IPS-20b (cell line): Measurements from ENCODE around the gene APPBP2.
A peak's percentile ranks its signal among the peaks of the same experiment; 100 is the strongest.
"Not testable (repeated sequence)": the region's sequence is repeated elsewhere in the genome, so short reads cannot be mapped to it uniquely, and the experiment has no call there.

Experiments
- H3K27ac ChIP-seq: one replicate; pipeline ENCODE4 v1.5.1; 2013; ENCODE audit warnings: low read length
- H3K27me3 ChIP-seq: 2 replicates; pipeline ENCODE4 v1.6.1; 2013; ENCODE audit warnings: mild to moderate bottlenecking, low read length, inconsistent platforms; ENCODE audit not compliant: insufficient read depth
- H3K36me3 ChIP-seq: 2 replicates; pipeline ENCODE4 v1.6.1; 2013; ENCODE audit warnings: low read depth, mild to moderate bottlenecking, inconsistent platforms, low read length, moderate library complexity; ENCODE audit not compliant: insufficient read depth
- H3K4me1 ChIP-seq: 2 replicates; pipeline ENCODE4 v1.6.1; 2013; ENCODE audit warnings: mild to moderate bottlenecking, control low read depth, inconsistent platforms, low read length, moderate library complexity; ENCODE audit not compliant: insufficient read depth
- H3K4me3 ChIP-seq: 2 replicates; pipeline ENCODE4 v1.5.1; 2013; ENCODE audit warnings: mild to moderate bottlenecking, low read length, inconsistent platforms
- H3K9ac ChIP-seq: 2 replicates; pipeline ENCODE4 v1.6.1; 2013; ENCODE audit warnings: low read depth, mild to moderate bottlenecking, inconsistent platforms, low read length, moderate library complexity
- H3K9me3 ChIP-seq: 2 replicates; pipeline ENCODE4 v1.6.1; 2013; ENCODE audit warnings: mild to moderate bottlenecking, low read depth, low read length, inconsistent platforms; ENCODE audit not compliant: insufficient read depth

The APPBP2 gene

GRCh38 chr17:60428491-60428890 is 97.6 kb downstream of the APPBP2 start:
- H3K9ac ChIP-seq, H3K4me3 ChIP-seq, H3K27me3 ChIP-seq, H3K27ac ChIP-seq, H3K36me3 ChIP-seq, H3K4me1 ChIP-seq: not testable (repeated sequence)
- peaks cover 10% of the 10 kb centered on the region for H3K9me3 ChIP-seq

GRCh38 chr17:60426596-60426995 is 99.4 kb downstream of the APPBP2 start:
- Histone ChIP-seq H3K4me3 (no peak overlapping the region), H3K36me3 (no peaks in the 10 kb centered on the region), H3K9me3 (no peaks in the 10 kb centered on the region), H3K4me1 (no peaks in the 10 kb centered on the region; the same call in 1 of the 2 replicates), H3K9ac (no peak overlapping the region), H3K27me3 (peaks cover 15% of the 10 kb centered on the region), H3K27ac (no peak overlapping the region)

GRCh38 chr17:60425626-60426025 is 100.4 kb downstream of the APPBP2 start:
- H3K4me1 ChIP-seq, result no peaks in the 10 kb centered on the region; the same call in 1 of the 2 replicates
- H3K27me3 ChIP-seq, result peaks cover 15% of the 10 kb centered on the region
- no peak overlapping the region for H3K9ac ChIP-seq
- H3K27ac ChIP-seq, result no peak overlapping the region
- no peak overlapping the region for H3K4me3 ChIP-seq
- H3K9me3 ChIP-seq, result no peaks in the 10 kb centered on the region
- H3K36me3 ChIP-seq, result no peaks in the 10 kb centered on the region

- H3K4me1 ChIP-seq, result no peaks in the 10 kb centered on the region; the same call in 1 of the 2 replicates
- H3K4me3 ChIP-seq, result no peak overlapping the region
- H3K36me3 ChIP-seq, result no peaks in the 10 kb centered on the region
- H3K27me3 ChIP-seq, result peaks cover 15% of the 10 kb centered on the region
- H3K9ac ChIP-seq, result no peak overlapping the region
- no peaks in the 10 kb centered on the region for H3K9me3 ChIP-seq
- no peak overlapping the region for H3K27ac ChIP-seq
Observed at GRCh38 chr17:60423865-60424264, 102.2 kb downstream of the APPBP2 start.

- peaks cover 15% of the 10 kb centered on the region for H3K27me3 ChIP-seq
- H3K27ac ChIP-seq, result no peak within 1 kb of the TSS
- no peaks in the 10 kb centered on the region for H3K9me3 ChIP-seq
- no peaks in the 10 kb centered on the region; the same call in 1 of the 2 replicates for H3K4me1 ChIP-seq
- no peaks in the 10 kb centered on the region for H3K36me3 ChIP-seq
- H3K9ac ChIP-seq, result peak within 1 kb of the TSS; percentile 69
- H3K4me3 ChIP-seq, result peak within 1 kb of the TSS; percentile 71
Observed at GRCh38 chr17:60422162-60422665, 103.8 kb downstream of the APPBP2 start, which contains the start of gene CHCT1. CHCT1 (plus strand) TSS chr17:60422489; CDS start chr17:60422593, 104 bp downstream.

- H3K27me3 ChIP-seq, result peaks cover 15% of the 10 kb centered on the region
- no peaks in the 10 kb centered on the region; the same call in 1 of the 2 replicates for H3K4me1 ChIP-seq
- no peaks in the 10 kb centered on the region for H3K36me3 ChIP-seq
- peak overlapping the region; percentile 71 for H3K4me3 ChIP-seq
- no peak overlapping the region for H3K27ac ChIP-seq
- no peaks in the 10 kb centered on the region for H3K9me3 ChIP-seq
- H3K9ac ChIP-seq, result peak overlapping the region; percentile 69
Observed at GRCh38 chr17:60421273-60422161, 104.5 kb downstream of the APPBP2 start.

- not testable (repeated sequence) for H3K9me3 ChIP-seq, H3K4me1 ChIP-seq, H3K27ac ChIP-seq, H3K36me3 ChIP-seq, H3K9ac ChIP-seq, H3K4me3 ChIP-seq
- peaks cover 15% of the 10 kb centered on the region for H3K27me3 ChIP-seq
Observed at GRCh38 chr17:60419875-60420274, 106.2 kb downstream of the APPBP2 start.

- H3K4me1 ChIP-seq, H3K9ac ChIP-seq, H3K9me3 ChIP-seq, H3K4me3 ChIP-seq, H3K36me3 ChIP-seq, H3K27ac ChIP-seq: not testable (repeated sequence)
- peaks cover 15% of the 10 kb centered on the region for H3K27me3 ChIP-seq
Observed at GRCh38 chr17:60419003-60419402, 107.0 kb downstream of the APPBP2 start.

GRCh38 chr17:60416368-60416925 is 109.6 kb downstream of the APPBP2 start:
- Histone ChIP-seq H3K9me3 (no peaks in the 10 kb centered on the region), H3K36me3 (no peaks in the 10 kb centered on the region), H3K27me3 (no peaks in the 10 kb centered on the region), H3K9ac (no peak overlapping the region), H3K4me3 (no peak overlapping the region), H3K27ac (no peak overlapping the region), H3K4me1 (no peaks in the 10 kb centered on the region)

GRCh38 chr17:60415146-60415545 is 110.9 kb downstream of the APPBP2 start:
- H3K9me3 ChIP-seq, result peaks cover under 1% of the 10 kb centered on the region; the same call in 1 of the 2 replicates

GRCh38 chr17:60412701-60413100 is 113.3 kb downstream of the APPBP2 start:
- Histone ChIP-seq H3K9ac (no peak overlapping the region), H3K4me1 (no peaks in the 10 kb centered on the region), H3K27ac (no peak overlapping the region), H3K36me3 (no peaks in the 10 kb centered on the region), H3K27me3 (no peaks in the 10 kb centered on the region), H3K9me3 (peaks cover 3% of the 10 kb centered on the region; the same call in 1 of the 2 replicates), H3K4me3 (no peak overlapping the region)

More at GRCh38 chr17:60415146-60415545, 110.9 kb downstream of the APPBP2 start:
- Histone ChIP-seq H3K9ac (no peak overlapping the region), H3K4me3 (no peak overlapping the region), H3K36me3 (no peaks in the 10 kb centered on the region), H3K27me3 (no peaks in the 10 kb centered on the region), H3K4me1 (no peaks in the 10 kb centered on the region), H3K27ac (no peak overlapping the region)
